Pulmonary artery endothelial cell (primary cell): ENCODE measurements around the gene UMOD. TPM values are rescaled to one million over a fixed set of nuclear protein-coding genes. Genes with fewer than 3 reads are reported as not detected.

Source experiments
- DNase-seq: peaks from one replicate; pipeline ENCODE4 v3.0.0-alpha.2; 2011; ENCODE audit warnings: low read depth, low spot score
- total RNA-seq: library from RNA; depleted of rRNA; stranded (reverse); fragments of >200 nt; gene quantifications from 2 replicates; pipeline ENCODE4 v1.2.3, GENCODE V29; 2014

Gene UMOD
- not detected in 2 replicates for total RNA-seq

GRCh38 chr16:20352615-20353014 lies at the start of gene UMOD:
Gene UMOD (minus strand): TSS chr16:20352715. CDS start chr16:20350737, 1,978 bp downstream.
- DNase-seq, result no peak

GRCh38 chr16:20401475-20402016 lies 49.0 kb upstream of the UMOD start:
- DNase-seq, result no peak

DNA sequence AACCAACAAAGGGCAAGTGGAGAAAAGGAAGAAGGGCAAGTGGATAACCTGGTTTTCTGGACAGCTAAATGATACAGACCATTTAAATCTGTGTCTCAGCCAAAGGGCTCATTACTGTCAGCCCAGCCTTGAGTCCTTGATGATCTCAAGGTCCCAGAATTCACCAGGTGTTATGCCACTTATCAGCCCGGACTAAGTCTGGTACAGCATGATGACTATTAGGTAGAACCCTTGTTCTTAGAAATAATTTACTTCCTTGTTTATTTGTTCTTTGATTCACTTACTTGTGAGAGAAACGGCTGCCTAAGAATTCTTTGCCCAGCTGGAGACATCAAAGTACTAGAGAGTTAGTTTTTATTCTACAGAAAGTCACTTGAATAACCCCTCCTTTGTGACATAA lies 48.6 kb upstream of the UMOD start:
- no peak for DNase-seq

GRCh38 chr16:20399185-20399584 lies 46.7 kb upstream of the UMOD start:
- no peak for DNase-seq

DNA sequence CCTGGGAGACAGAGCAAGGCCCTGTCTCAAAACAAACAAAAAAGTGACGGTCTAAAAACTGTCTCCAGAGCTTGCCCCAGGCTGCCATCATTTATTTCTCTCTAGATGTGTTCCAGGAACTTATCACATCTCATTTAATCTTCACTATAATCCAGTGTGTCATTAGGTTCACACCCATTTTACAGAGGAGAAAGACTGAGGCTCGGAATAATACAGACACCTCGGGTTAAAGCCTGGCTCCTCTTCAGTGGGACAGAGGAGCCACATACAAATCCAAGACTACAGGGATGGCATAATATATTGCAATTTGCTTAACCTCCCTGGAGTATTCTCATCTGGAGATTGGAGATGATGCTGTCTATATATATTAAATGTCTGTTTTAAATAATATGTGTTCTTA lies 46.1 kb upstream of the UMOD start:
- DNase-seq, result no peak

DNA sequence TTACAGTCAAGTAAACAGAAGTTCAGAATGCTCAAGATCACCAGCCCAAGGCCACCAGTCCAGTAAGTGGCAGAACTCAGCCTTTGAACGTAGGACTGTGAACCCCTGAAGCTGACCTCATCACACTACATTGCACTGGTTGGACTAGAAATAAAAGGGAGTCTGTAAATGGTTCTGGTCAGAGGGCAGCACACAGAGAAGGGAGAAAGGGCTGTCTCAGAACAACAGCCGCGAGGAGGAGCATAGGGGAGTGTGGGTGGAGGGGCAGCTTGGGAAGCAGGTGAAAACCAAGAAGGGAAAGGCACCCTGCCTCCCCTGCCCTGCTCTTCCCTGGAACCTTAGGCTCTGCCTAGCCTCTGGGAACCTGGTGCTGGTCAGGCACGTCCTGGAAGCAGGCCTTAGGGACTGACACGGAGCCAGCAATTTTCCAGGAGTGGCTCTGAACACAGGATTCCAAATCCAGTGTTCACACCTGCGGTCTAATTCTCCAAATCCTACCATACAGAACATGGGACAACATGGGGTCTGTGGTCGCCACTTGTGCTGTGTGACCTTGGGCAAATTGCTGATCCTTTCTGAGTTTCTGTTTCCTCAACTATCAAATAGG lies 45.1 kb upstream of the UMOD start:
- DNase-seq, result no peak

DNA sequence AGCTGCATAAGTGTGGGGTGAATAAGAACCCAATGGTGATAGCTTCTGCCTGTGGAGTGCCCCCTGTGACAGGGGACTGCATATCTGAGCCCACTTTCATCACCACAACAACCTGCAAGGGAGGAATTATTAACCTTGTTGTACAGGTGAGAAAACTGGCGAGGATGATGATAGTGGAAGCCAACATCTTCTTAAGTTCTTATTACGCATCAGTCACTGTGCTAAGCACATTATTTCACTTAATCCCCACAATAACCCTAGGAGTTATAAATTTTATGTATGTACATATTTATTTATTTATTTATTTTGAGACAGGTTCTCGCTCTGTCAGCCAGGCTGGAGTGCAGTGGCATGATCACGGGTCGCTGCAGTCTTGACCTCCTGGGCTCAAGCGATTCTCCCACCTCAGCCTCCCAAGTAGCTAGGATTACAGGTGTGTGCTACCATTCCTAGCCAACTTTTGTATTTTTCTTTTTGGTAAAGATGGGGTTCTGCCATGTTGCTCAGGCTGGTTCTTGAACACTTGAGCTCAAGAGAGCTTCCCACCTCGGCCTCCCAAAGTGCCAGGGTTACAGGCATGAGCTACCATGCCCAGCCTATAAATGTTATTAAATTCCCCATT lies 44.4 kb upstream of the UMOD start:
- DNase-seq, result no peak

DNA sequence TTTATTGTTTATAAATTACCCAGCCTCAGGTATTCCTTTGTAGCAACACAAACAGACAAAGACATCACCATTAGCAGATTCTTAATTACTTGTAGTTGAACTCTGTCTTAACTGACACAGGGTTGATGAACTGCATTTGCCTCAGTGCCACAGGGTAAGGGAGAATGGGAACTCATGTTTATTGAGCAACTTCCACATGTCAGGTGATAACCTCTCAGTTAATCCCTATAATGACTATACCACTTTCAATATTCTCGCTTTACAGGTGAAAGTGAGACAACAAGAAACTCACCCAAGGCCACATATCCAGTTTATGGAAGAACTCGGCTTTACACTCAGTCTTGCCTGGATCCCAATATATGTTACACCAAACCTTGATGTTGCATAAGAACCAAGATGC lies 43.4 kb upstream of the UMOD start:
- no peak for DNase-seq

DNA sequence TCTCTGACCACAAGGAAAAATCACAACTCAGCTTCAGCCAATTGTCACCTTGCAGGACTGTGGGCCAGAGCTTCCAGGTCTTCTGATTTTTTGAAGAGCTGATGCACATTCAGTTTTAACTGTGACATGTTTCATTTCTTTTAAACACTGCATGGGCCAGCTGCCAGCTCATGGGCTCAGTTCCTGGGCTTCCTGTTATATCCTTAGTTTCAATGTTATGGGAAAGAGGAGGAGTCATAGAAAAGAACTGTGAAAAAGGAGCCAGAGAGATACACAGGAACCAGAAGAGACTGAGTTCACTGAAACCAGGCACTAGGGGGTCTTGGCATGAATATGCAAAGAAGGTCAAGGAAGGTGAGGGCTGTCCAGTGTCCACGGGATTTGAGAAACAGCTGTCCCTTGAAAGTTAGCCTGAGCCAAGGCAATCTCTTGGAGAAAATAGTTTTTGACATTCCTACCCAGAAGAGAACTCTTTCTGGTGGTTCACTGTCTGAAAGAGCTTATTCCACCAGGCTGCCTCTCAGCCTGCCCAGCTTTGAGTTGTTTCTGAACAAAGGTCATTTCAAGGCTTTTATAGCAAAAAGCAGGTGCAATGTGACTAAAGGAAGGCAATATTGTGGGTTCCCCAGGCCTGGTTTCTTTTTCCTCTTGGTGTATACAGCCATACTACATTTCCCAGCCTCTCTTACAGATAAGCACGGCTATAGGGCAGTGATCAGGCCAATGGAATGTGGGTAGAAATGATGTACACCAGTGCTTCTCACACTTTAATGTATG lies 41.5 kb upstream of the UMOD start:
- DNase-seq, result no peak

DNA sequence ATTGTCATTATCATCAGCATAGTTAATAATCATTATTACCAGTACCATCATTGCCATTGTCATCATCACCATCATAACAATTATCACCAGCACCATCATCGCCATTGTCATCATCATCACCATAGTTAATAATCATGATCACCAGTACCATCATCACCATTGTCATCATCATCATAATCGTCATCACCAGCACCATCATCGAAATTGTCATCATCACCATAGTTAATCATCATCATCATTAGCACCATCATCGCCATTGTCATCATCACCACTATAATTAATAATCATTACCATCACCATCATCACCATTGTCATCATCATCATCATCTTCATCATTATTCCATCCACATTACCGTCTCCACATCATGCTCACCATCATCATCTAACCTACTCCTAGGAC lies 38.5 kb upstream of the UMOD start:
- DNase-seq, result no peak

DNA sequence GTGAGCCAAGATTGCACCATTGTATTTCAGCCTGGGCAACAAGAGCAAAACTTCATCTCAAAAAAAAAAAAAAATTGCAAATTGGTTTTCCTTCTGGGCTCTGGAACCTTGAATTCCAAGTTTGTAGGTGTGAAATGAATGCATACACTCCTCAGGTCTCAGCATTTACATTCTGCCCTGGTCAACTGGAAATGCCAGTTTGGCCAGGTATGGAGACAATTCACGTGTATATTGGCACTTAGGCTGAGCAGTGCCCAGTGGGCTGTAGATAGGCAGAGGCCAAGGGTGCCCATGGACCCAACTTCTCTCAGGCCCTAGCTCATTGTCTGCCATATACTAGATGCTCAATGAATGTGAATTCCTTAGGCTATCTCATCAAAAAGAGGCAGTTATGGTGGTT lies 36.3 kb upstream of the UMOD start:
- no peak for DNase-seq

DNA sequence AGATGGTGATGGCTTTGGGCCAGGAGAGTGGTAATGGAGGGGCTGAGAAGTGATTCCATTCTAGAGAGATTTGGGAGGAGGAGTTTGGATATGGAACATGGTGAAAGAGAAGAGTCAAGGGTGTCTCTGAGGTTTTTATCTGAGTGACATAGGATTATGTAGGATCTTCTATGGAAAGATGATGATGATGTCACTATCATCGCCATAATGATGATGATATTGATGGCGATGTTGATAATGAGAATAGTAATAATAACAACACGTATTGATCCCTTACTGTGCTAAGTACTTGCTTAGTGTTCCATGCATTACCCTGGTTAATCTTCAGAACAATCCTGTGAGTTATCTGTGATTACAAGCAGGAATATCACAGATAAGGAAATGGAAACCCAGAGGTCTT lies 35.5 kb upstream of the UMOD start:
- no peak for DNase-seq

- DNase-seq, result no peak
These were observed 33.6 kb upstream of the UMOD start for GRCh38 chr16:20385844-20386832.

DNA sequence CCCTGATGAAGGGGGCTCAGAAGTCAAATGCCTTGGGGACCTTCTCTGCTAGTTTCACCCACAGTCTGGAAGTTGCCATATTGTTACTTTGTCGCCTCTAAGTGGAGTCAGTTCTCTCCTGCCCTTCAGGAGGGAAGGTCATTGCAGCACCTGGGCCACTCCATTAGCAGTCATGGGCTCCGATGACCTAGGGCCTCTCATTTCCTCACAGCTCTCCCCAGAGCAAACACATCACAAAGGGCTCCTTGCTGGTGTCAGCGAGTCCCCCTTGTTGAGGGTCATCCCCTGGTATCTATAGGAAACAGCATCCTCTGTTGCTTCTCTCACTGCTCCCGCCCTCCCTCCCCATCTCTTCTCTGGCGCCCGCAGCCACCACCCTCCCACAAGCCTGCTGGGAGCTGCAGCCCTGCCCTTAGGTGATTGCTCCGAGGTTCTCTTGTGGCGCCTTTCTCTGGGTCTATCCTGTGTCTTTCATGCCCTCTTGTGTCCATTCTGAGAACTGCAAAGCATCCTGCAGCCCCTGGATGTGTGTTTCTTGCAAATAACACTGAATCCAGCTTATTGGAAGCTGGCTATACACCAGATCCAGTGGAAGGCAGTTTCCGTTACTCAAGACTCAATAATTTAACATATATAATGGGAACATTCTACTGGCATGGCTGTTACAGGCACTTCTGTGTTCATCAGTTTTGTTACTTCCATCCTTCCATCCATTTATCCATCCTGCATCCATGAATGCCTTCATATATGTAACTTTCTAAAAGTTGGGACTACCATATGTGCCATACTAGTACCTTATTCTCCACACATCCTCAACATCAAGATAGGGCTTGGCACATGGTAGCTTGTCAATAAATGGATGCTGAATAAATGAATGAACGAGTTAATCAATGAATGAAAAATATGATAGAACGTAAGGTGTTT lies 30.9 kb upstream of the UMOD start:
- DNase-seq, result peak; percentile 15

GRCh38 chr16:20382202-20382948 lies 29.9 kb upstream of the UMOD start:
- DNase-seq, result no peak

DNA sequence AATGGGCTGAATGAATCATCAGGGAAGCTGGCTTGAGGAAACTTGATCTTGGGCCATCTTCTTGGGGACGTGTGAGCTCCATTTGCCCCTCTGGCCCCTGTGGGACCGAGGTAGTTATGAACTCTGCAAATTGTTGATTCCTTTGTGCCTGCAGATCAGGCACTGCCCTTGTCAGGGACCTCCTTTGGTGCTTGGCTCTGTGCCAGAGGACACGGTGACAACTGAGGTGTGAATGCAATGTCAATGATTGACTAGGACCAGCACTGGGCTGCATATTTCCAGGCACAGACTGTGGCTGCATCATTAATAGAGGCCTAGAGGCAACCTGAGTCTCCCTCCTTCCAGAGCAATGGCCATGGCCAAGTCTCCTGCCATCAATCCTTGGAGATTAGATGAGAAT lies 28.3 kb upstream of the UMOD start:
- no peak for DNase-seq

DNA sequence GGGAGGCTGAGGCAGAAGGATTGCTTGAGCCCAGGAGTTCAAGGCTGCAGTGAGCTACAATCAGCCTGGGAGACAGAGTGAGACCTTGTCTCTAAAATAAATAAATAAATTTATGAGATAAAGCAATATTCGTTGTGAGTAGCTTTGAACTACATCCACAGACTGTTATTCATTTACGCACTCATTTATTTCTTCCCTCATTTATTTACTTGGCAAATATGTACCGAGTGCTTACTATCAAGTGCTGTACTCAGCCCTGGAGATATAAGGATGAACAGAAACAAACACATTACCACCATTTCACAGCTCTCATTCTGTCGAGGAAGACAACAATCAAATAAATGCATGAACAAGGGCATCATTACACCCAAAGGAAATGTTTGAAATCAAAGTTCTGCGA lies 24.7 kb upstream of the UMOD start:
- DNase-seq, result no peak

- DNase-seq, result no peak
These were observed 20.2 kb upstream of the UMOD start for GRCh38 chr16:20372701-20373100.

- no peak for DNase-seq
These were observed 17.0 kb upstream of the UMOD start for GRCh38 chr16:20369452-20370054.
